Fibroblast of mammary gland (primary cell): Measurements from ENCODE around the gene C1QTNF1.

ENCODE experiments used
- DNase-seq: peaks from one replicate; pipeline ENCODE4 v3.0.0-alpha.2; 2010; ENCODE audit warnings: low read depth
- H3K4me3 ChIP-seq: 2 replicates; pipeline ENCODE4 v1.5.1; 2011; ENCODE audit warnings: low read depth, mild to moderate bottlenecking, low read length, moderate library complexity; ENCODE audit not compliant: control insufficient read depth
- CTCF ChIP-seq: conservative IDR thresholded peaks from 2 replicates; pipeline ENCODE4 v1.5.1; 2011; ENCODE audit warnings: low read depth, low read length, inconsistent platforms; ENCODE audit not compliant: control insufficient read depth, insufficient read depth

The C1QTNF1 gene

GRCh38 chr17:79033046-79033616, 9.2 kb downstream of the C1QTNF1 start:
- DNase-seq, result no peak
- H3K4me3 ChIP-seq, result no peak overlapping the region
- TF ChIP-seq CTCF, result no peak

- no peak overlapping the region for H3K4me3 ChIP-seq
- no peak for TF ChIP-seq CTCF
- DNase-seq, result no peak
These were observed 10.0 kb downstream of the C1QTNF1 start for GRCh38 chr17:79033741-79034501.

GRCh38 chr17:79034931-79035485, 11.0 kb downstream of the C1QTNF1 start:
- no peak overlapping the region for H3K4me3 ChIP-seq
- no peak for TF ChIP-seq CTCF

GRCh38 chr17:79035686-79036085, 11.7 kb downstream of the C1QTNF1 start:
- H3K4me3 ChIP-seq, result no peak overlapping the region
- TF ChIP-seq CTCF, result no peak
- DNase-seq, result no peak

More at GRCh38 chr17:79034931-79035485, 11.0 kb downstream of the C1QTNF1 start:
- no peak for DNase-seq

- DNase-seq, result no peak
- H3K4me3 ChIP-seq, result no peak overlapping the region
- no peak for TF ChIP-seq CTCF
These were observed 12.2 kb downstream of the C1QTNF1 start for GRCh38 chr17:79036181-79036580.

GRCh38 chr17:79036596-79036995, 12.6 kb downstream of the C1QTNF1 start:
- H3K4me3 ChIP-seq, result no peak overlapping the region
- peak; percentile 93 for DNase-seq

More at GRCh38 chr17:79036596-79036995, 12.6 kb downstream of the C1QTNF1 start:
- no peak for TF ChIP-seq CTCF
